Calu3 (cell line): ENCODE data around the gene CAV3. TPM values are rescaled to one million over a fixed set of nuclear protein-coding genes. Genes with fewer than 3 reads are reported as not detected.
"Not testable (repeated sequence)": the region's sequence is repeated elsewhere in the genome, so short reads cannot be mapped to it uniquely, and the experiment has no call there.

Experiments used
- BruUV-seq: library from RNA; stranded (reverse); fragments of 400-500 nt; replicated peaks from 2 replicates; lab custom pipeline; 2021; lab: Mats Ljungman, UMichigan
- CTCF ChIA-PET: fragments of 300-600 bp; sonication (Branson Sonifier 250); formaldehyde crosslinking; loops from one replicate; lab custom pipeline; 2022; ENCODE audit warnings: antibody characterized with exemption; lab: Charles Lee
- DNase-seq: peaks from one replicate; pipeline ENCODE4 v3.0.0; 2022
- H3K27ac Mint-ChIP-seq: one replicate; pipeline ENCODE4 v1.8.0; 2022; ENCODE audit warnings: mixed read lengths; ENCODE audit not compliant: unreplicated experiment
- H3K27me3 Mint-ChIP-seq: one replicate; pipeline ENCODE4 v1.8.0; 2022; ENCODE audit warnings: mixed read lengths; ENCODE audit not compliant: unreplicated experiment
- H3K36me3 Mint-ChIP-seq: one replicate; pipeline ENCODE4 v1.8.0; 2022; ENCODE audit warnings: mild to moderate bottlenecking, moderate library complexity, mixed read lengths; ENCODE audit not compliant: insufficient read depth, unreplicated experiment
- H3K4me1 Mint-ChIP-seq: one replicate; pipeline ENCODE4 v1.8.0; 2022; ENCODE audit warnings: mild to moderate bottlenecking, low read depth, mixed read lengths; ENCODE audit not compliant: unreplicated experiment
- H3K4me3 Mint-ChIP-seq: one replicate; pipeline ENCODE4 v1.8.0; 2022; ENCODE audit warnings: mild to moderate bottlenecking, low read depth, moderate library complexity, mixed read lengths; ENCODE audit not compliant: unreplicated experiment
- H3K9me3 Mint-ChIP-seq: one replicate; pipeline ENCODE4 v1.8.0; 2022; ENCODE audit warnings: low read depth, mixed read lengths; ENCODE audit not compliant: unreplicated experiment
- CTCF ChIP-seq: fragments of 200-600 bp; IDR thresholded peaks from one replicate; pipeline ENCODE4 v1.8.0; 2022; ENCODE audit warnings: antibody characterized with exemption; ENCODE audit not compliant: unreplicated experiment
- intact Hi-C: fragments of 100-400 bp; cut with micrococcal nuclease; formaldehyde crosslinking; loops from one replicate; pipeline ENCODE4 v1.10.0; 2022; ENCODE audit not compliant: unreplicated experiment
- total RNA-seq: library from RNA; stranded (reverse); gene quantifications from 2 replicates; pipeline ENCODE4 v1.2.3, GENCODE V29; 2022

CAV3 gene
- total RNA-seq, 1 experiment from 2014 or later = not detected

DNA sequence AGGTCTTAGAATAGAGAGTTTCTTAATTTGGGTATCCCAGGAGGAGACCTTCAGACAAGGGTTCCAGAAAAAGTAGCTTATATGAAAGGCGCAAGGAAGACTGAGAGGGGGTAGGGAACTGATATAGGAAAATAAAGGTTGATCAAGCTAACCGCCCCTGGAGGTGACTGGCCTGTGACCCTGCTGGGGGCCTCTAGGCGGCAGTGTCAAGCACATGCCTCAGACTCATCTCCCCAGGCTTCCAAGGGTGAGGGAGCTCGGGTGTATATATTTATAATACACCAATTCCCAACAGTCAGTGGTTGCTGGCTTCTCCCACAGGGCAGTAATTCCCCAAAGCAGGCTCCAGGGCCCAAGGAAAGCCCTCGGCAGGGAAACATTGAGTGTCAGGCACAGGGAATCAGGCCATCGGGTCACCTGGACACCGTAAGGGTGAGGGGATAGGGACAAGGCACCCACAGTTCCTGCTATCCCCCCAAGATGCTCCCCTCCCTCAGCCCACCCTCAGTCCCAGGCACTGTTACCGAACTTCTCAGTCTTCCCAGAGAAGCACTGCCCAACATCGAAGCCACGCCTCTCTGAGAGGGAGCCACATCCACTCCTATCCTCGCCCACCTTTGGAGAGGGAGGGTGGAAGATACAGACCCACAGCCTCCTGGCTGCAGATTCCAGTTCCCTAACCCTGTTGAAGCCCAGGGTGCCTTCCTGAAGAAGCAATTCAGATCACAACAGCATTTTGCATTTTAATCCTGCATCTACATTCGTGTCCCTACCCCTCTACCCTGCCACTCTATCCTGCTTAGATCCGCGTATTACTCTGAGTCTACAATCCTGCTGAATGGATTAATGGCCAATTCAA lies 19.5 kb upstream of the CAV3 start:
- intact Hi-C loops = no loop called here
- Mint-ChIP-seq H3K36me3 (no peaks in the 10 kb centered on the region), H3K27ac (no peak overlapping the region), H3K9me3 (no peaks in the 10 kb centered on the region), H3K4me1 (no peaks in the 10 kb centered on the region), H3K4me3 (no peak overlapping the region), H3K27me3 (peaks cover 51% of the 10 kb centered on the region)
- BruUV-seq = no TSS peak
- TF ChIP-seq CTCF = peak; percentile 22
- DNase-seq = peak; percentile 14
- CTCF ChIA-PET = interaction anchor here (1.1 kb wide), 1 partner anchor 16 kb away, joined by 3 read pairs; no protein-coding TSS in a partner anchor

DNA sequence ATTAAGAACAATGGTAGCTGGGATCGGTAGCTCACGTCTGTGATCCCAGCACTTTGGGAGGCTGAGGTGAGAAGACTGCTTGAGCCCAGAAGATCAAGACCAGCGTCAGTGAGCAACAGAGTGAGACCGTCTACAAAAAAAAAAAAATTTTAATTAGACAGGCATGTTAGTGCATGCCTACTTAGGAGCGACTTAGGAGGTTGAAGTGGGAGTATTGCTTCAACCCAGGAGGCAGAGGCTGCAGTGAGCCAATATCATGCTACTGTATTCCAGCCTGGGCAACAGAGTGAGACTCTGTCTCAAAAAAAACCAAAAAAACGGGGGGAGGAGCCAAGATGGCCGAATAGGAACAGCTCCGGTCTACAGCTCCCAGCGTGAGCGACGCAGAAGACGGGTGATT lies 17.8 kb upstream of the CAV3 start:
- H3K9me3 Mint-ChIP-seq, BruUV-seq, H3K36me3 Mint-ChIP-seq, H3K4me1 Mint-ChIP-seq, DNase-seq, H3K27ac Mint-ChIP-seq, intact Hi-C loops, H3K4me3 Mint-ChIP-seq: not testable (repeated sequence)
- H3K27me3 Mint-ChIP-seq = peaks cover 35% of the 10 kb centered on the region
- CTCF ChIA-PET = interaction anchor here (0.7 kb wide), 1 partner anchor 761 kb away, joined by 3 read pairs; no protein-coding TSS in a partner anchor

GRCh38 chr3:8722808-8723207 lies 10.8 kb upstream of the CAV3 start:
- CTCF ChIA-PET = no interaction called here
- intact Hi-C loops = no loop called here
- no TSS peak for BruUV-seq

GRCh38 chr3:8723612-8724011 lies 10.0 kb upstream of the CAV3 start:
- Mint-ChIP-seq H3K27me3 (no peaks in the 10 kb centered on the region), H3K9me3 (peaks cover 3% of the 10 kb centered on the region), H3K27ac (no peak overlapping the region), H3K4me1 (peaks cover 18% of the 10 kb centered on the region), H3K4me3 (no peak overlapping the region), H3K36me3 (no peaks in the 10 kb centered on the region)
- CTCF ChIA-PET = no interaction called here
- DNase-seq = no peak
- no peak for TF ChIP-seq CTCF
- no TSS peak for BruUV-seq
- intact Hi-C loops = no loop called here

More at GRCh38 chr3:8722808-8723207, 10.8 kb upstream of the CAV3 start:
- DNase-seq = no peak
- no peak overlapping the region for H3K4me3 Mint-ChIP-seq
- no peaks in the 10 kb centered on the region for H3K36me3 Mint-ChIP-seq
- no peak overlapping the region for H3K27ac Mint-ChIP-seq
- H3K27me3 Mint-ChIP-seq = no peaks in the 10 kb centered on the region
- no peak for TF ChIP-seq CTCF
- H3K9me3 Mint-ChIP-seq = peaks cover 3% of the 10 kb centered on the region
- peaks cover 18% of the 10 kb centered on the region for H3K4me1 Mint-ChIP-seq
